COR-L47 (cell line): ENCODE results near the gene PLEKHA1.
A peak's percentile ranks its signal among the peaks of the same experiment; 100 is the strongest.

Experiments used
- DNase-seq: peaks from one replicate; lab custom pipeline; 2025; lab: John Stamatoyannopoulos, UW

The PLEKHA1 gene

GRCh38 chr10:122374237-122374858 lies at the start of gene PLEKHA1:
Gene PLEKHA1 (plus strand): TSS chr10:122374708. CDS start chr10:122393201, 18,493 bp downstream.
- peak; percentile 82 for DNase-seq

GRCh38 chr10:122325235-122325634 lies 49.3 kb upstream of the PLEKHA1 start:
- no peak for DNase-seq

DNA sequence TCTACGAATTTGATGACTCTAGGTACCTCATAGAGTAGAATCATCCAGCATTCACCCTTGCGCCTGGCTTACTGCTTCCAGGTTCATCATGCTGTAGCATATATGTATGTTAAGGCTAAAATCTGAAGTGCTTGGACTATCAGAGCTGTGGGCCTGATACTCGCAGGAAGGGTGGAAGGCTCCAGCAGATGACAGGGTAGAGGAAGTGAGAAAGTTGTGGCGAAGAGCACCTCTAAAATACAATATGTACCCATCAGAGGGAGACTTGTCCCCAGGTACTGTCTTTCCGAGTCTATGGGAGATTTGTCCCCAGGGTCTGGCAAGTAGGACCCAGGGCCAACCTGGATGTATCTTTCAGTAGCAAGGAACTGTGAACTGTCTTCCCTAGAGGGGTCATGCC lies 48.1 kb upstream of the PLEKHA1 start:
- DNase-seq, result no peak

GRCh38 chr10:122326806-122327205 lies 47.7 kb upstream of the PLEKHA1 start:
- DNase-seq, result no peak

DNA sequence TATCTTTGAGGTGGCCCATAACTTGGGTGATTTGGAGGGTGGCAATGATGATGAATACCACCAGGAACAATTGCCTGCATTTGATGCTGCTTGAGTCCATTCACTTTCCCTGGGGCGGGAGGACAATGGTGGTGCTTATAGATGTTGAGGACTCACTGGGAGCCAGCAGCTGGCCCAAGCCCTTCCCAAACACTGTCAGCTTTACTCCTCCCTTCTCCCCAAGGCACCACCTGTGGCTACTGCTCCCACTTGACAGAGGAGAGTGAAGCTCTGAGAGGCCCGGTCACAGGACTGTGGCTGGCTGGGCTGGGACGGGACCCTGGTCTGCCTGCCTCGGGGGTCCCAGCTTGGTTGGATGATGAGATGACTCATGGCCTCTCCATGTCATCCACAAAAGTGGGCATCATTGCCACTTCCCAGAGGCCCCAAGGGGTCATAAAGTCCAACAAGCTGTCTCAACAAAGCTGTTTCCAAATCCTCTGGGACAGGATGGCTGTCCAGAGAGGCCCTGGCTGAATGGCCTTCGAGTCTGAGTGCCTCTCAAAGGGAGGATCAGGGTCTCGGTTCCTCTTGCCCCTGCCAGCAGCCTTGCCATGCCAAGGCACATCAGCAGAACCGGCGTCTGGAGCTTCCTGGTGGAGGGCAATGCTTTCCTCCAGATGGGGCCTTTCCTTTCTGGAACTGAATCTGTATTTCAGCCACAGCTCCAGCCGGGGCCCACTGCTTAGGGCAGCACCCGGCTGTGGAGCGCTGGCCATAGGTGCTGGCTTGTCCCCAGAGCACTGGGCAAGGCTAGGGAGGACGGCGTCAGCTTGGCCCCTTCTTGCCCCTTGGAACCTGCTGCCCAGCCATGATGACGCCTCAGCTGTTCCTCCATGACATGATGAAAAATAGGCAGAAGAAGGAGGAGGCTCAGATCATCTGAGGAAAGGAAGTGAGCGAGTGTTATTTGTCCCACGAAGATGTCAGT lies 47.0 kb upstream of the PLEKHA1 start:
- no peak for DNase-seq

DNA sequence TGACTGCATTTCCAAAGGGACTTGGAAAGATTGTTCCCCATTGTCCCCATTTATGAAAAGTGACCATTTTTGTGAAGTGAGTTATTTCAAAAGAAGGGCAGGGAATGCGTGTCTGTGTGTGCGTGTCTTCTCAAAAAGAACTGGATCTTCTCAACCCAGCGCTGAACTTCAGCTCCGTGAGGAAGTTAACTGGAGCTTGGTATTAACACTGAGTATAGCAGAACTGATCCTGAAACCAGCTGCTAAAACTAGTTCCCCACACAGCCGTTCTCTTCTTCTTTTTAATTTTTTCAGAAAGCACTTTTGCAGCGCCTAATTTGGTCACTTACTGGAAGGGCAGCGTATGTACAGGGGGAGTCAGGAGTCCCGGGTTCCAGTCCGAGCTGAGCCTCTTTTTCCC lies 45.8 kb upstream of the PLEKHA1 start:
- DNase-seq, result no peak

- no peak for DNase-seq
Observed at GRCh38 chr10:122329416-122329815, 45.1 kb upstream of the PLEKHA1 start.

GRCh38 chr10:122331100-122331499 lies 43.4 kb upstream of the PLEKHA1 start:
- DNase-seq, result no peak

- no peak for DNase-seq
Observed at GRCh38 chr10:122331615-122332446, 42.7 kb upstream of the PLEKHA1 start.

DNA sequence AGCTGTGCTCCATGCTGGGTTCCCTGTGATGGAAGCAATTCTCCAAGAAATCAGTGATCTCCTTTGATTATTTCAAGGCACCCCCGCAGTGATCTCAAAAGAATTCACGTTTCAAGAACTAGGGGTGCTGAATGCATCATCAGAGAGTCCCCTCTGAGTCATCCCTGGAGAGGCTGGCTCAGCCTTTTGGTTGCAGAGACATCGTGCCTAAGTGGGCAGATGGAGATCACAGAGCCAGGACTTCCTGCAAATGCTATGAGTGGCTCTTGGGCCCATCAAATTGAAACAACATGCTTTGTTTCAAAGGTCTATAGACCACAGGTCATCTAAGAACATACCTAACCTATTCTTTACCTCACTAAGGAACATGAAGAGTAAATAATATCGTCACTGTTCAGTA lies 41.5 kb upstream of the PLEKHA1 start:
- DNase-seq, result no peak

- DNase-seq, result no peak
Observed at GRCh38 chr10:122336332-122336731, 38.2 kb upstream of the PLEKHA1 start.

DNA sequence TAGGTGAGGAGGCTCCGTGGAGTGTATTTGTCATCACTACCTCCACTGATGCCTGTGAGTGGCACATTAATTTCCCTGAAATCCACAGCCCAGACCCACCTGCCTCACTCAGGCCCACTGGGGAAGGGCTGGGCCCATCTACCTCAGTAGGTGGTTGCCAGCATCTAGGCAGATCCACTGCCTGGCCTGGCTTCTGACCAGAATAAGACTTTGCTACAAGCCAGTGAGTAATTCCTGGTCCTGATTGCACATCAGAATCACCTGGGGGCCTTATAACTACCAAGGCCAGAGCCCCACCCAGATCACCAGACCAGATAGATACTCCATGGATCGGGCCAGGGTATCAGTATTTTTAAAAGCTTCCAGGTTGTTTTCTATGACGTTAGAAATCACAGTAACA lies 37.5 kb upstream of the PLEKHA1 start:
- DNase-seq, result no peak

DNA sequence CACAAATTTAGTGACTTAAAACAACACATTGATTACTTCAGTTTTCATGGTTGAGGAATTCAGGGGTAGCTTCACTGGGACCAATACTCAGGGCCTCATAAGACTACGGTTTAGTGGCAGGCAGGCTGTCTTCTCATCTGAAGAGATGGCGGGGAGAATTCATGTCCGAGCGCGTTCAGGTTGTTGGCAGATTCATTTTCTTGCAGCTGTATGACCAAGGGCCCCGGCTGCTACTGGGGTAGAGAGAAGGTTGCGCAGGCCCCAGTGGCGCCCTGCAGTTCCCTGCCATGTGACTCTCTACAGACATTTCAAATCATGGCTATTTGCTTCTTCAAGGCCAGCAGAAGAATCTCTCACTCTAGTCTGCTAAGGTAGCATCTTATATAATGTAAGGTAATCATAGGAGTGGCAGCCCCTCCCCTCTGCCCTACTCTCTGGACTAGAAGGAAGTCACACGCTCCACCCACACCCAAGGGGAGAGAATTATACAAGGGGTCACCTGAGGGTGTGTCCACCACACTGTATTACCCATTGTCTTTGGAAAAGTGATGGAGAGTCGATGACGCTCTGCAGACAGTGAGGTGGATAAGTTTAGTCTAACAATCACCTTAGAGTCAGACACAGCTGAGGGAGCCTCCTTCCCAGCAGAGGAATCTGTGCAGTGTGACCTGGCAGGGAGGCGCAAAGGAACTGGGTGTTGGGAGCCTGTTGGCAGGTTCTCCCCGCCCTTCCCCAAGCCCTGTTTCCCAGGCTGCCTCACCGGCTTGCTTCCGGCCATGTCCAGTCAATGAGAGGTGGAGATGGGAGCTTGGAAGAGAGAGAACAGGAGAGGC lies 35.7 kb upstream of the PLEKHA1 start:
- DNase-seq, result no peak

GRCh38 chr10:122341141-122341810 lies 33.2 kb upstream of the PLEKHA1 start:
- no peak for DNase-seq

- peak; percentile 11 for DNase-seq
Observed at GRCh38 chr10:122342293-122343134, 32.0 kb upstream of the PLEKHA1 start.

DNA sequence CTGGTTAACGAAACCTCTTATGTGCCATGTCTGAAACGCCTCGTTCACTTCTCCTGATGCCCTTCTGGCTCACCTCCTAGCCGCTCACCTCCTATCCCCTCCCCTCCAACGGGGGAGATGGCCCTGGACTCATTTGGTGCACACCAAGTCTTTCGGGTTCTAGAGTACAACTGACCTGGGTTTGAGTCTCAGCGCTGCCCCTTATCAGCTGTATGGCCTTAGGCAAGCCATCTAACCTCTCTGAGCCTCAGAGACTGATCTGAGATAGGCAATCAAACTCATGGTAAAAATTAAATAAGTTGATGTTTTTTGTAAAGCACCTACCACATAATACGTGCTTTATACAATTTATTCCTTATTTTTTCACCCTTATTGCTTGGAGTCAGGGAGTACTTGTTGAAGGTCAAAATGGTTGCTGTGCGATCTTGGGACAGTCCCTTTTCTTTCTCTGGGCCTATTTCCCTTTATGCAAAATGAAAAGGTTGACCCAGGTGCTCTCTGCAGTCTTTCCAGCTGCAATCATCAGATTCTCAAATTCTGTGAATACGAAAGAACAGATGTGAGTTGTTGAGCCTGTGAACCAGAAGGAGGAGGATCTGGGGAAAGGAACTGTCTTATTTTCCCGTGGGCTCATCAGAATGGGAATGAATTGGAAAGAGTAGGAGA lies 31.2 kb upstream of the PLEKHA1 start:
- no peak for DNase-seq

- DNase-seq, result no peak
Observed at GRCh38 chr10:122343936-122344335, 30.6 kb upstream of the PLEKHA1 start.

- no peak for DNase-seq
Observed at GRCh38 chr10:122344741-122345258, 29.7 kb upstream of the PLEKHA1 start.

DNA sequence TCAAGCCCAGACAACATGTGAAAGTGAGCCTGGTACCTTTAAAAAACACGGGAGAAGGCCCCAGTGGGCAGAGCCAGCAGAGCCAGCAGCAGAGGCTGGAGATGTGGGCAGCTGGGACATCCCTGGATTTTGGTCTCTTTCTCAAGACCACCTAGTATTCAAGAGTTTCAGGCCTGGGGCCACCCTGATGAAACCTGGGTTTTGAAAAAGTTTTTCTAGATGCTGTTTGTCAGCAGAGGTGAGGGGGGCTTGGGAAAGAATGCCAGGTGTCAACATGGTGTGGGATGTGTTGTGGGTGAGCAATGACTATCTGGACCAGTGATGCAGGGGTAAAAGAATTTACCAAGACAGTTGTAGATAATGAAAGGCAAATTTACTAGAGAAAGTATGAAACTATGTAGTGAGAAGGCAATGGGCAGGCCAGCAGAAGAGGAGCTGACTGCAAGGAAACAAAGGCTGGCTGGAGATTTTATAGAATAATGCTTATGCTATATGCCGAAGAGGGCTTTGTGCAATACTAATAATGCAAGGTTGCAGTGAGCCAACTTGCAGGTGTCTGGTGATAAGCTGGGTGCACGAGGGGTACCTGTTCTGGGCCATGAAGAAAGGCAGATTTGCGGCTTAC lies 28.1 kb upstream of the PLEKHA1 start:
- no peak for DNase-seq
